ENCODE data around the gene PCSK4. TPM values are rescaled to one million over a fixed set of nuclear protein-coding genes. Genes with fewer than 3 reads are reported as not detected.
A peak's percentile ranks its signal among the peaks of the same experiment; 100 is the strongest.

PCSK4 gene
- total and polyA plus RNA-seq, 10 of the 15 experiments (the other 5 are each of a cell fraction or from before 2014, with no cell fraction given) = 0.27 to 0.99 (median 0.40) TPM; not detected in 3

DNA sequence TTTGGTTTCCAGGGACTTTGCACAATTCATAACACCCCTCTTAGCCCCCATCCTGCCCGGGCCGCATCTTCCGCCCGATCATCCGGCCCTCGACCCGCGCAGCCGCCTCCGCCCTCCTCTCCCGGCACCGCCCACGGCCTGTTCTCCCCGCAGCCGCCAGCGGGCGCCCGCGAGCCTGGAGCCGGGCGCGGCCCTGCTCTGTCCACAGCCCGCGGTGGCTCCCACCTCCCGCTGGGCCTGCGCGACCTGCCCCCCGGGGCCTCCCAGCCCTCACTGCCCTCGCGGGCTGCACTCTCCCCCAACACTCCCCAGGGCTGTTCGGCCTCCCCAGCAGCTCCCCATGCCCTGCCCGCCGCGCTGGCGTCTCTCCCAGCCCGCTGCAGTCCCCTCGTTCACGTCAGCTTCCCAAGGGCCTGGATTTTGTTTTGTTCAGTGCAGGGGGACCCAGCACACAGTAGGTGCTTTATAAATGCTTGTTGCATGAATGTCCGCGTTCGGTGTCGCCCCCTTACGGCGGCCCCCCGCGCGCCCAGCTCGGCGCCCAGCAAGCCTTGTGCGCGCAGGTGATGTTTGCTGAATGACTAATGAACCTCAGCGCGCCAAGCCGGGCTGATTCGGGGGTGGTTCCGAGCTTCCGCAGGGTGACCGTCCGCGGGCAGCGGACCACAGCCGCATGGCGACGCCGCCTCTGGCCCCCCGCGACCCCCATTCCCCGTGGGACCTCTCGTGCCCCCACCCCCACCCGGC is 44.8 kb downstream of the PCSK4 start (continued):
- TF ChIP-seq, protein P1, sequence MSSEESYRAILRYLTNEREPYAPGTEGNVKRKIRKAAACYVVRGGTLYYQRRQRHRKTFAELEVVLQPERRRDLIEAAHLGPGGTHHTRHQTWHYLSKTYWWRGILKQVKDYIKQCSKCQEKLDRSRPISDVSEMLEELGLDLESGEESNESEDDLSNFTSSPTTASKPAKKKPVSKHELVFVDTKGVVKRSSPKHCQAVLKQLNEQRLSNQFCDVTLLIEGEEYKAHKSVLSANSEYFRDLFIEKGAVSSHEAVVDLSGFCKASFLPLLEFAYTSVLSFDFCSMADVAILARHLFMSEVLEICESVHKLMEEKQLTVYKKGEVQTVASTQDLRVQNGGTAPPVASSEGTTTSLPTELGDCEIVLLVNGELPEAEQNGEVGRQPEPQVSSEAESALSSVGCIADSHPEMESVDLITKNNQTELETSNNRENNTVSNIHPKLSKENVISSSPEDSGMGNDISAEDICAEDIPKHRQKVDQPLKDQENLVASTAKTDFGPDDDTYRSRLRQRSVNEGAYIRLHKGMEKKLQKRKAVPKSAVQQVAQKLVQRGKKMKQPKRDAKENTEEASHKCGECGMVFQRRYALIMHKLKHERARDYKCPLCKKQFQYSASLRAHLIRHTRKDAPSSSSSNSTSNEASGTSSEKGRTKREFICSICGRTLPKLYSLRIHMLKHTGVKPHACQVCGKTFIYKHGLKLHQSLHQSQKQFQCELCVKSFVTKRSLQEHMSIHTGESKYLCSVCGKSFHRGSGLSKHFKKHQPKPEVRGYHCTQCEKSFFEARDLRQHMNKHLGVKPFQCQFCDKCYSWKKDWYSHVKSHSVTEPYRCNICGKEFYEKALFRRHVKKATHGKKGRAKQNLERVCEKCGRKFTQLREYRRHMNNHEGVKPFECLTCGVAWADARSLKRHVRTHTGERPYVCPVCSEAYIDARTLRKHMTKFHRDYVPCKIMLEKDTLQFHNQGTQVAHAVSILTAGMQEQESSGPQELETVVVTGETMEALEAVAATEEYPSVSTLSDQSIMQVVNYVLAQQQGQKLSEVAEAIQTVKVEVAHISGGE (CRISPR knock-in tag; IDR thresholded peaks at IDR 0.05) = no peak
- TF ChIP-seq RUNX3 (IDR thresholded peaks at IDR 0.05; ENCODE audit: low read length) (peak; percentile 58; the same call in 1 of the 2 replicates), HDAC2 (IDR thresholded peaks at IDR 0.05) (no peak), CBFB (IDR thresholded peaks at IDR 0.05; ENCODE audit: low read depth) (no peak), STAT1 (conservative IDR thresholded peaks at IDR 0.05) (no peak), BHLHE40 (IDR thresholded peaks at IDR 0.05; ENCODE audit: borderline replicate concordance in 1 of 2, low read depth in 2 of 2, low read length in 1 of 2) (peak; percentile 42 to 49; a peak in 2 of 4 replicates), CBX5 (IDR thresholded peaks at IDR 0.05; ENCODE audit: low read depth) (no peak), FOS (IDR thresholded peaks at IDR 0.05; ENCODE audit: borderline replicate concordance, extremely low read depth, insufficient read length) (no peak), DPF2 (IDR thresholded peaks at IDR 0.05) (peak; percentile 77; the same call in 1 of the 2 replicates), ZNF274 (IDR thresholded peaks at IDR 0.05; ENCODE audit: insufficient read depth, insufficient read length) (no peak), RFX5 (IDR thresholded peaks at IDR 0.05; ENCODE audit: low read depth, low read length) (no peak)
- TF ChIP-seq, protein P2, sequence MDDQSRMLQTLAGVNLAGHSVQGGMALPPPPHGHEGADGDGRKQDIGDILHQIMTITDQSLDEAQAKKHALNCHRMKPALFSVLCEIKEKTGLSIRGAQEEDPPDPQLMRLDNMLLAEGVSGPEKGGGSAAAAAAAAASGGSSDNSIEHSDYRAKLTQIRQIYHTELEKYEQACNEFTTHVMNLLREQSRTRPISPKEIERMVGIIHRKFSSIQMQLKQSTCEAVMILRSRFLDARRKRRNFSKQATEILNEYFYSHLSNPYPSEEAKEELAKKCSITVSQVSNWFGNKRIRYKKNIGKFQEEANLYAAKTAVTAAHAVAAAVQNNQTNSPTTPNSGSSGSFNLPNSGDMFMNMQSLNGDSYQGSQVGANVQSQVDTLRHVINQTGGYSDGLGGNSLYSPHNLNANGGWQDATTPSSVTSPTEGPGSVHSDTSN (IDR thresholded peaks at IDR 0.05; ENCODE audit: insufficient replicate concordance, low read depth, low read length) = no peak
- TF ChIP-seq, protein P3, sequence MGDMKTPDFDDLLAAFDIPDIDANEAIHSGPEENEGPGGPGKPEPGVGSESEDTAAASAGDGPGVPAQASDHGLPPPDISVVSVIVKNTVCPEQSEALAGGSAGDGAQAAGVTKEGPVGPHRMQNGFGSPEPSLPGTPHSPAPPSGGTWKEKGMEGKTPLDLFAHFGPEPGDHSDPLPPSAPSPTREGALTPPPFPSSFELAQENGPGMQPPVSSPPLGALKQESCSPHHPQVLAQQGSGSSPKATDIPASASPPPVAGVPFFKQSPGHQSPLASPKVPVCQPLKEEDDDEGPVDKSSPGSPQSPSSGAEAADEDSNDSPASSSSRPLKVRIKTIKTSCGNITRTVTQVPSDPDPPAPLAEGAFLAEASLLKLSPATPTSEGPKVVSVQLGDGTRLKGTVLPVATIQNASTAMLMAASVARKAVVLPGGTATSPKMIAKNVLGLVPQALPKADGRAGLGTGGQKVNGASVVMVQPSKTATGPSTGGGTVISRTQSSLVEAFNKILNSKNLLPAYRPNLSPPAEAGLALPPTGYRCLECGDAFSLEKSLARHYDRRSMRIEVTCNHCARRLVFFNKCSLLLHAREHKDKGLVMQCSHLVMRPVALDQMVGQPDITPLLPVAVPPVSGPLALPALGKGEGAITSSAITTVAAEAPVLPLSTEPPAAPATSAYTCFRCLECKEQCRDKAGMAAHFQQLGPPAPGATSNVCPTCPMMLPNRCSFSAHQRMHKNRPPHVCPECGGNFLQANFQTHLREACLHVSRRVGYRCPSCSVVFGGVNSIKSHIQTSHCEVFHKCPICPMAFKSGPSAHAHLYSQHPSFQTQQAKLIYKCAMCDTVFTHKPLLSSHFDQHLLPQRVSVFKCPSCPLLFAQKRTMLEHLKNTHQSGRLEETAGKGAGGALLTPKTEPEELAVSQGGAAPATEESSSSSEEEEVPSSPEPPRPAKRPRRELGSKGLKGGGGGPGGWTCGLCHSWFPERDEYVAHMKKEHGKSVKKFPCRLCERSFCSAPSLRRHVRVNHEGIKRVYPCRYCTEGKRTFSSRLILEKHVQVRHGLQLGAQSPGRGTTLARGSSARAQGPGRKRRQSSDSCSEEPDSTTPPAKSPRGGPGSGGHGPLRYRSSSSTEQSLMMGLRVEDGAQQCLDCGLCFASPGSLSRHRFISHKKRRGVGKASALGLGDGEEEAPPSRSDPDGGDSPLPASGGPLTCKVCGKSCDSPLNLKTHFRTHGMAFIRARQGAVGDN (IDR thresholded peaks at IDR 0.05) = 0 out of 2 replicates have a peak, but pooled peaks have one; percentile 20
- TF ChIP-seq, protein P4, sequence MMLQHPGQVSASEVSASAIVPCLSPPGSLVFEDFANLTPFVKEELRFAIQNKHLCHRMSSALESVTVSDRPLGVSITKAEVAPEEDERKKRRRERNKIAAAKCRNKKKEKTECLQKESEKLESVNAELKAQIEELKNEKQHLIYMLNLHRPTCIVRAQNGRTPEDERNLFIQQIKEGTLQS (IDR thresholded peaks at IDR 0.05; ENCODE audit: borderline replicate concordance, extremely low read depth, low read depth, low read length) = no peak
- TF ChIP-seq, protein P5, sequence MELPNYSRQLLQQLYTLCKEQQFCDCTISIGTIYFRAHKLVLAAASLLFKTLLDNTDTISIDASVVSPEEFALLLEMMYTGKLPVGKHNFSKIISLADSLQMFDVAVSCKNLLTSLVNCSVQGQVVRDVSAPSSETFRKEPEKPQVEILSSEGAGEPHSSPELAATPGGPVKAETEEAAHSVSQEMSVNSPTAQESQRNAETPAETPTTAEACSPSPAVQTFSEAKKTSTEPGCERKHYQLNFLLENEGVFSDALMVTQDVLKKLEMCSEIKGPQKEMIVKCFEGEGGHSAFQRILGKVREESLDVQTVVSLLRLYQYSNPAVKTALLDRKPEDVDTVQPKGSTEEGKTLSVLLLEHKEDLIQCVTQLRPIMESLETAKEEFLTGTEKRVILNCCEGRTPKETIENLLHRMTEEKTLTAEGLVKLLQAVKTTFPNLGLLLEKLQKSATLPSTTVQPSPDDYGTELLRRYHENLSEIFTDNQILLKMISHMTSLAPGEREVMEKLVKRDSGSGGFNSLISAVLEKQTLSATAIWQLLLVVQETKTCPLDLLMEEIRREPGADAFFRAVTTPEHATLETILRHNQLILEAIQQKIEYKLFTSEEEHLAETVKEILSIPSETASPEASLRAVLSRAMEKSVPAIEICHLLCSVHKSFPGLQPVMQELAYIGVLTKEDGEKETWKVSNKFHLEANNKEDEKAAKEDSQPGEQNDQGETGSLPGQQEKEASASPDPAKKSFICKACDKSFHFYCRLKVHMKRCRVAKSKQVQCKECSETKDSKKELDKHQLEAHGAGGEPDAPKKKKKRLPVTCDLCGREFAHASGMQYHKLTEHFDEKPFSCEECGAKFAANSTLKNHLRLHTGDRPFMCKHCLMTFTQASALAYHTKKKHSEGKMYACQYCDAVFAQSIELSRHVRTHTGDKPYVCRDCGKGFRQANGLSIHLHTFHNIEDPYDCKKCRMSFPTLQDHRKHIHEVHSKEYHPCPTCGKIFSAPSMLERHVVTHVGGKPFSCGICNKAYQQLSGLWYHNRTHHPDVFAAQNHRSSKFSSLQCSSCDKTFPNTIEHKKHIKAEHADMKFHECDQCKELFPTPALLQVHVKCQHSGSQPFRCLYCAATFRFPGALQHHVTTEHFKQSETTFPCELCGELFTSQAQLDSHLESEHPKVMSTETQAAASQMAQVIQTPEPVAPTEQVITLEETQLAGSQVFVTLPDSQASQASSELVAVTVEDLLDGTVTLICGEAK (IDR thresholded peaks at IDR 0.05; ENCODE audit: borderline replicate concordance) = no peak

Data from GM12878 (cell line).